NCI-H1436 treated with DMSO at 0.1 percent for 48 hours (cell line): ENCODE data around the gene GHDC.
"Not testable (repeated sequence)": the region's sequence is repeated elsewhere in the genome, so short reads cannot be mapped to it uniquely, and the experiment has no call there.

Experiments used
- DNase-seq: peaks from one replicate; lab custom pipeline; 2025; lab: John Stamatoyannopoulos, UW

Gene GHDC

DNA sequence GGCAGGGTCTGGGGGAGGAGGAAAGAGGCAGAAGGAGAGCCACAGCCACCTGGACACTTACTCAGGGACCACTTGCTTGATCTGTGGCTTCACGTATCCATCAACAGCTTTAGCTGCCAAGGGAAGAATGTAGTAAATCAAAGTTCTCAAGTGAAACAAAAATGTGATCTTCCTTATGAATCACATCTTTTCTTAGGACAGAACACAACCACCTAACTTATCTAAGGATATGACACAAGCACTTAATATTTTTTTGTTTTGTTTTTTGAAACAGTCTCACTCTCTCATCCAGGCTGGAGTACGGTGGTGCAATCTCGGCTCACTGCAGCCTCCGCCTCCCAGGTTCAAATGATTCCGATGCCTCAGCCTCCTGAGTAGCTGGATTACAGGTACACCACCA lies 8.4 kb upstream of the GHDC start:
- no peak for DNase-seq

DNA sequence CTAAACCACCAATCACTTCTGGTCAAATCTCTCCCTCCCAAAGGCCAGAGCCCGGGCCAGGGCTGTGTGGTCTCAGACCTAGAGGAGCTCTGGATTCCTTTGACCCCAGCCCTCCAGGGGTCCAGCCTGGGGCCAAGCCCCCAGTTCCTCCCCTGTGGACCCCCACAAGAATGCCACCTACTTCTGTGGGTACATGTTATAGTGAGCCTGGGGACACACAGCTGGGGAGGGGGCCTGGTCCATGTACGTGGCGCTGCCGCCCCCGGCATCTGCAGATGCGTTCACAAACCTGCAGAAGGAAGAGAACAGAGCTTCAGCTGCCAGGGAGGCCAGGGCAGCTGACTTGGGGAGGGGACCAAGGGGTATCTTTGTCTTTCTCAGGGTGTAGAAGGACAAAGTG lies 7.9 kb upstream of the GHDC start:
- DNase-seq, result no peak

DNA sequence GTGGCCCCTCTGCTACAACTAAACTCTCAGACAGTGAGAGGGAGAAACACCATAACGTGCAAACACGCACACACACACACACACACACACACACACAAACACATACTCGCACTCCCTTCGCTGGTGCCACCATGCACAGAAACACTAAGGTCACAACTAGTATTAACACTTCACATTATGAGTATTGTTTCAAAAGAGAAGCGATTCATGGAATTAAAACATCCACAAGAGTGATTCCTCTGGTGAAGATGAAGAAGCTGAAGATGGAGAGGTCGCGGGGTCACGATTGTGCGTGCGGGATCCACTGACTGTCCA lies 7.1 kb upstream of the GHDC start:
- no peak for DNase-seq

DNA sequence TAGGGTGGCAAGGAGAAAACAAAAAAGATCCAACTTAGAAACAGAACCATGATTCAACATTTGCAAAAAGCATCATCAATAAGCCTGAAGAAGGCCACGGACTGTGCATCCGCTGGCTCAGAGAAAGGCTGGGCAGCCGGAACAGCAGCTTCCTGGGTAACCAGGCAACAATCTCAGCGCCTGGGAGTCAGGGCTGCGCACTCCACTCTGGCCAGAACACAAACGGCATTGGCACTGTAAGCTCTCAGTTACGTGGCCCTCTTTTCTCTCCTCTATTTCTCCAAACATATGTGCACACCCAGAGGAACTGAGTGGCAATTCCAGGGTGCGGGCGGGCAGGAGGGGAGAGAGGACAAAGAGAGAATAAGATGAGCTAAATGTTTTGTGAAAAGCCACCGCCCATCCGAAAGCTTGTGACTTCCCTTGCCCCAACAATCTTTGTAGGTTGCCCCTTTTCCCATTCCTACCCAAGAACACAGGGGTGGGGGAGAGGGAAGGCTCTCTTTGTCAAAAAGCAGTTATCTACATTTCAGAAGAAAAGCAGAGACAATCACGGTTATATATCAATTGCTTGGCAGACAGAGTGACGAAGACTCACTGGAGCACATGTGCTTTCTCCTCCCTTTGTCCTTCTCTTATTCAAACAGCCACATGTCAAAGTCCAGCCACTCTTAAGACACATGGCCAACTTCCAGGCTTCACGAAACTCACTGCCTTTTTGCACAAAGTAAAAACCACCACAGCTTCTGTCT lies 6.6 kb upstream of the GHDC start:
- no peak for DNase-seq

DNA sequence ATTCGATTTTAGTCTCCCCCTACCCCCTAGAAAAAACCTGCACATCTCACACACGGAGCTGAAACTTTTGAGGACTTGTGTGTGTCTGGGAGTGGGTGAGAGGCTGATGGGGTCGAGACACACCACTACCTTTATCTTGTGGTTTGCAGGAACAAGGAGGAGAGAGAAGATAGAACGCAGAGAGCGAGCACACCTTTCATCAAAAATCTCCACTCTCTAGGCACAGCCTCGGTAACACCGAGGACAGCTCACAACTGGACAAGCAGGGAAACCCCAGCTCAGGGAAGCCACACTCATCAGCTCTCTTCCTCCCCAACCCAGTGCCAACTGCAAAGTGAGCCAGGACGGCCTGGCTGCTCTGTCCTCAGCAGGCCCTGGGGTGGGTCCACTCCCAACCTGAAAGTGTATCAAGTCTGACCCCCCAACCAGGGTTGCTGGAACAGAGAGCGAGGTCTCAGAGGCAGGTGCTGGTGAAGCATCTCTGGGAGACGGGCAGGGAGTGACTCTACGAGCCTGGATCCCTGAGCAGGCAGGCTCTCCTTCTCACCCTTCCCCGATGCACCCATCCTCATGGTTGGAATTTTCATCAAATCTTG lies 5.2 kb upstream of the GHDC start:
- DNase-seq, result no peak

DNA sequence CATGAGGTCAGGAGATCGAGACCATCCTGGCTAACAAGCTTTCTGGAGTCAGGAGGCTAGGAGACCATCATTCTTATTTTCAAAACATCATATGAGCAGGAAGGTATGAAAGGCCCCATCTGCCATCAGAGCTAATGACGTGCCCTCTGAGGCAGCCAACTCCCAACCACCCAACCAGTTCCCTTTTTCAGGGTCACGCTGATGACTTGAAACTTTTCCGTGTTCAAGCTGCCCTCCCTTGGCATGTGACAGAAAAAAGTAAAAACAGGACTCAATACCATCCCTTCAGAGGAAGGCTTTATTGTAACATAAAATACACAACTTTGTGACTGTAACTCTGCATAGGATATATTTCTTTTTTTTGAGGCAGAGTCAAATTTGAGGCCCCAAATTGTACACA lies 4.6 kb upstream of the GHDC start:
- no peak for DNase-seq

DNA sequence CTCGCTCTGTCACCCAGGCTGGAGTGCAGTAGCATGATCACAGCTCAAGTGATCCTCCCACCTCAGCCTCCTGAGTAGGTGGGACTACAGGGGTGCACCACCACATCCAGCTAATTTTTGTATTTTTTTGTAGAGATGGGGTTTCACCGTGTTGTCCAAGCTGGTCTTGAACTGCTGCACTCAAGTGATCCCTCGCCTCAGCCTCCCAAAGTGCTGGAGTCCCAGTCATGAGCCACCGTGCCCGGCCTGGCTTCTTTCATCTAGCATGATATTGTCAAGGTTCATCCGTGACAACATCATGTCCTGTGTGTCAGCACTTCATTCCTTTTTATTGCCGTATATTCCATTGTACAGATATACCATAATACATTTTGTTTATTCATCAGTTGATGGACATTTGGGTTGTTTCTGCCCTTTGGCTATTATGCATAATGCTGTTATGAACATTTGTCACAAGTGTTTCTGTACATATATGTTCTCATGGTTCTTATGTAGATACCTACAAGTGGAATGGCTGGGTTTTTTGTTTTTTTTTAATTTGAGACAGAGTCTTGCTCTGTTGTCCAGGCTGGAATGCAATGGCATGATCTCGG lies 3.4 kb upstream of the GHDC start:
- DNase-seq, result no peak

DNA sequence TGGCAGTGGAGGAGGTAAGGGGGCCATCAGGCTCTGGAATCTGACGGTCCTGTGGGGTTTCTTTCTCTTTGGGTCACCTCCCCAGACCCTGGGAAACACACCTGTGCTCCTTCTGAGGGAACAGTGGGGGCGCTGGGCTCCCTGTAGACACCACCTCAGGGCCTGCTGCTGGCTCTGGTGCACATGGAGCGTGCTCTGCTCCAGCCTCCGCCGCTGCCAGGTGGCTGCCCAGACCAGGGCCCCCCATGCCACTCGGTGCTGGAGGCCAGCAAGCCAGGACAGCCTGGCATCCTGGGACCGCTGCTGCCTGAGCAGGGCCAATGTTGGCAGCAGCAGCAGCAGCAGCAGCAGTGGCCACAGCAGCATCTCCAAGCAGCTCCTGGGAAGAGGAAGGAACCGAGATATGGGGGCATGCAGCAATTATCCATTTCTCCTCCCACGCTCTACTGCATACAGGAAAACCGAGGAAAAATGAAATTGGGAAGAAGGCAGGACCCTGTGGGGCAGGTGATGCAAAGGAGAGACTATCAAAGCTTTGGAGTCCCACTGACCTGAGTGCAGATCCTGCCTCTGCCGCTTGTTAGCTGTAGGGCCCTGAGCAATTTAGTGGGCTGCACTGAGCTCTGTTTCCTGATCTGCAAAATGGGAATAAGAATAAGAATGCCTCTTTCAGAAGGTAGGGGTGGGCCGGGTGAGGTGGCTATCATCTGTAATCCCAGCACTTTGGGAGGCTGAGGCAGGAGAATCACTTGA lies 902 bp downstream of the GHDC start:
- no peak for DNase-seq

DNA sequence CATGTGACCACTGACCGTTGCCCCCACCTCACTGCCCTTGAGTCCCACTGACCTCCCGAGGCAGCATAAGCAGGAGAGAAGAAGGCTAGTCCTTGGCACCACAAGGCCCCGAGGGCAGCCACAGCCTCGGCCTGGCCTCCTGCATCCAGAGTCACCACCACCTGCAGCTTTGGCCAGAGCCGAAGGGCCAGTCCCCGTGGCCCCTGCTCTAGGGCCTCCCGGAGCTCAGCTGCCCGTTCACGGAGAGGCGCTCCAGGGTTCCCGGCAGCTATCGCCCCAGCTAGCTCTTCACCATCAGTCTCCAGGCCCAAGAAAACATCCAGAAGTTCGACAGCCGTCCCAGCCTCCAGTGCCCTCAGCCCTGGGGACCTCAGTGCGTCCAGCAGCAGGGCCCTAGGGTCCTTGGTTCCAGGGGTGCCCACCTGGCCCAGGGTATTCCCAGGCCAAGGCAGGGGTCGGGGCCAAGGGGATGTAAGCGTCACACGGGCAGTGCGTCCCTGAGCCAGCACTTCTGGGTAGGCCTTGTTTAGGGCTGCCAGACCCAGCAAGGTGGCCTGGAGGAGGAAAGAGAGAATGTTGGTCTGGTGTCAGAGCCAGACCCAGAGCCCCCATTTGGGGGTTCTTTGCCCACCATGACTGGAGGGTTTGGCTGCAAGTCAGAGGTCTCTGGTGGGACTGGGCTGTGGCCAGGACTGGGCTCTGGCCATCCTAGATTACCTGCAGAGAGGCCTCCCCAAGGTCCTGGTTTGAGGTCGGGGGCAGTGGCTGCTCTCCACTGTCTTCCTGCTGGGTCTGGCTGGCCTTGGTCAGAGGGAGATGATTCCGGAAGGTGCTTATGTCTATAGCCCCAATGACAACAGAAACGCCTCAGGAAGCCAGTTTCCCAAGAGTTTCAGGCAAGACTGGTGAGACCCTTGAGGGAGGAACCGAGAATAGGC lies 1.8 kb downstream of the GHDC start:
- DNase-seq, result no peak

DNA sequence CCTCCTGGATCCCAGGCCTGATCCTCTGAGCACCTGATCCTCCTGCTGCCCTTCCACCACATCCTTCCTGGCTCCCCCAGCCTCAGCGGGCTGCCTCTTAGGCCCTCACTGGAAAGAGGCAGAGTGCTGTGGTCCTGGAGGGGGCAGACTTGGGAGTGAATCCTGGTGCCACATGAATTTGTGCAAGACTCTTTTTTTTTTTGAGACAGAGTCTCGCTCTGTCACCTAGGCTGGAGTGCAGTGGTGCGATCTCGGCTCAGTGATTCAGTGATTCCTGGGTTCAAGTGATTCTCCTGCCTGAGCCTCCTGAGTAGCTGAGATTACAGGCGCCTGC lies 3.1 kb downstream of the GHDC start:
- no peak for DNase-seq

DNA sequence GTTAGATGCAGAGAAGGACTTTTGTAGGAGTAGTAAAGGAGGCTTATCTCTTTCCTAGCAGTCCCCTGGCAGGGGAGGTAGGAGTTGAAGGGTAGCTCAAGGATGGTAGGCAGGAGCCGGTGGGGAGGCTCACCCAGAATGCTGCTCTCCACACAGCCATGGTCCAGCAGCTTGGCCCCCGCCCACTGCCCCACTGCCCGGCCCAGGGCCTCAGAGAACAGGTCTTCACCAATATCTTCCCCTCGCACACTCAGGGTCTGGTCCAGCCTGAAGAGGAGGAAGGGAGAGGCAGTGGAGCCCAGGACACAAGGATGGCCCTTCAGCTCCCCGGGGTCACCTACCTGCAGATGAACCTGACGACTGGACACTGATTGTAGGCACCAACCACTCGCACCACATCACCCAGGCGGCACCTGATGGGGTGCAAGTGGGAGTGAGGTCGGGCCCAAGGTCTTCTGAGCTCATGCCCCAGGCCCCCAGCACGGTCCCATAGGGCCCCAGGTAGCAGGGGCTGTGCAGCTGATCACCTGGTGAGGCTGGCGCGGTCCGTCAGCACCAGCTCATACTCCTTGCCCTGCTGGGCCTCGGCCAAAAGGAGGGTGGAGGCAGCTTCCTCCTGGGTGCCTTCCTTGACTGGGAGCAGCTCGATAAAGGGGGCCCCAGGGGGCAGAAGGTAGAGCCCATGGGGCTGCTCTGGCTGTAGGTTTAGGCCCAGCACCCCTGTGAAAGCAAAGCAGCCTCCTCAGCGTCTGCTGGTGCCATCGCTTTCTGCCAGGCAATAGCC lies 3.6 kb downstream of the GHDC start:
- no peak for DNase-seq

DNA sequence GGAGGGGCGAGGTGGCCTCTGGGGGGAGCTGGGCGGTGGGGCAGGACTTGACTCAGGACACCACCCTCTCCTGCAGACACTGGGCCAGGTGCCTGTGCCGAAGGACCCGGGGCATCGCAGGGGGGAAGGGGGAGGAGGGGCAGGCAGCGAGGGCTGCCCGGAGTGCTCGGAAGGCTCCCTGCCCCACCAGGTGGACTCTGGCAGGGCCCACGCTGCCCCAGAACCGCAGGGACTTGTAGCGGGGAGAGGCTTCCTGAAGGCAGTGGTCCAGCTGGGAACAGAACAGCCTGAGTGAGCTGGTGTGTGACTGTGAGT lies 4.7 kb downstream of the GHDC start:
- no peak for DNase-seq

DNA sequence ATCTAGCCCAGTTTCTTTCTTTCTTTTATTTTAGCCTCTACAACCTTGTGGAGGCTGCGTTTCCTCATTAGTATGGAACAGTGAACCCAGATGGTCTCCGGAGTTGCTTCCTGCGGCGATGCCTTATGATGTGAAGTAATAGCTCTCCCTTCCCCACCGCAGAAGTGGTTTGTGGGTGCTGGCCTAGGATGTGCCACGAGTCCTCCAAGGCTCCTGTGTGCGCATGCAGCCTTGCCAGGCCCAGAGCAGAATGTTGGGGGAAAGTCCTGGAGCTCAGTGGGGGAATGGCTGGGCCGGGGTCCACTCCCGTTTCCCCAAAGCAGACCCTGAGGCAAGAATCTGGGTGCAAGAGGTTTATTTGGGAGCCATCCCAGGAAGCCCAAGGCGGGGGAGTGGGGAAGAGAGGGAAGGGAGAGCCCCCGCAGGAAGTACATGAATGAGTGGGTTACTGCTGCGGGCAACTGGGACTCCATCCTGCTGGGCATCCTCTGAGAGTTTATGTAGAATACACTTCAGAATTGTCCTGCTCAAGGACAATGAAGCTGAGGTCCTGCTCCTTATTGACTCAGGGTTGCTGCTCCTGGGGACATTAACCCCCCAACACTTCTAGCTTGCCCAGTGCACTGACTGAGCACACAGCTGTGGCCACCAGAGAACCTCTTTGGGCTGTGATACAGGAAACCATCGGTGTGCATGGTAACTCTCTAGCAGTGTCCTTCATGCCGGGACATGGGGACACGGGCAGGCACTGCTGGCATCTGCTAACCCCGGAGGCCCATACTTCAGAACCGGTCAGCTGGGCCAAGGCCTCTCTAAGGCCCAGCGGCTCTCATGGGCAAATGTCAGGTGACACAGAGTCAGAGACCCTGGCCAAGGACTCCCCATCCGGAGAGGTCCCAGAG lies 5.3 kb downstream of the GHDC start:
- DNase-seq, result no peak

DNA sequence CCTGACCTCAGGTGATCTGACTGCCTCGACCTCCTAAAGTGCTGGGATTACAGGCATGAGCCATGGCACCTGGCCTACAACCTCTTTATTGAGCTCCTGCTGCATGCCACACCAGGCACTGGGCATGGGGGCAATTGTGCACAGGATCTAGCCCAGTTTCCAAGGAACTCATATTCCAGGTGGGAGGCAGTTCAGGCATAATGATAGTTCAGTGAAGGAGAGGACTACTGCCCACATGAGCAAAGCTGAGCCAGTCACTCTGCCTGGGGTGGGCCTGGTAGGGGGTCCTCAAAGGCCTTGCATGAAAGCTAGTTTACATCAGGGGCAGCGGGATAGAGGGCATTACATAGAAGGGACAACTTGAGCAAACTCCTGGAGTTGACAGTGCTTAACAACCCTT lies 6.5 kb downstream of the GHDC start:
- DNase-seq, result no peak

DNA sequence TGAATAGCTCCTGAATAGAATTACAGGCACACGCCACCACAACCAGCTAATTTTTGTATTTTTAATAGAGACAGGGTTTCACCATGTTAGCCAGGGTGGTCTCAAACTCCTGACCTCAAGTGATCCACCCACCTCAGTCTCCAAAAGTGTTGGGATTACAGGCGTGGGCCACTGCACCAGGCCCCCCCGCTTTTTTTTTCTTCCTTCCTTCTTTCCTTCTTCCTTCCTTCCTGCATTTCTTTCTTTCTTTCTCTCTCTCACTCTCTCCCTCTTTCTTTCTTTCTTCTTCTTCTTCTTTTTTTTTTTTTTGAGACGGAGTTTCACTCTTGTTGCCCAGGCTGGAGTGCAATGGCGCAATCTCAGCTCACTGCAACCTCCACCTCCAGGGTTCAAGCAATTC lies 8.1 kb downstream of the GHDC start:
- not testable (repeated sequence) for DNase-seq

DNA sequence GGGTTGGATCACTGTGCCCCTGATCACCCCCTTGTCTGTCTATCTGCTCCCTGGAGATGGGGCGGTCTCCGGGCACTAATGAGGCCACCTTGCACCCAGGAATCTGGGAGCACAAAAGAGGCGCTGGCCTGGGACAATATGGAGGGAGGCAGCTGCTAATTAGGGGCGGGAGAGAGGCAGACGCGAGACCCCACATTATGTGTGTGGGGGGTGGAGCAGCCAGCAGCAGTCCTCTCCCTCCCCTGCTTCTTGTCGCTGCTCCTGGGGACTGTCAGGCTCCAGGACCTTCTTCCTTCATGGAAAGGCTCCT lies 8.7 kb downstream of the GHDC start:
- DNase-seq, result no peak

DNA sequence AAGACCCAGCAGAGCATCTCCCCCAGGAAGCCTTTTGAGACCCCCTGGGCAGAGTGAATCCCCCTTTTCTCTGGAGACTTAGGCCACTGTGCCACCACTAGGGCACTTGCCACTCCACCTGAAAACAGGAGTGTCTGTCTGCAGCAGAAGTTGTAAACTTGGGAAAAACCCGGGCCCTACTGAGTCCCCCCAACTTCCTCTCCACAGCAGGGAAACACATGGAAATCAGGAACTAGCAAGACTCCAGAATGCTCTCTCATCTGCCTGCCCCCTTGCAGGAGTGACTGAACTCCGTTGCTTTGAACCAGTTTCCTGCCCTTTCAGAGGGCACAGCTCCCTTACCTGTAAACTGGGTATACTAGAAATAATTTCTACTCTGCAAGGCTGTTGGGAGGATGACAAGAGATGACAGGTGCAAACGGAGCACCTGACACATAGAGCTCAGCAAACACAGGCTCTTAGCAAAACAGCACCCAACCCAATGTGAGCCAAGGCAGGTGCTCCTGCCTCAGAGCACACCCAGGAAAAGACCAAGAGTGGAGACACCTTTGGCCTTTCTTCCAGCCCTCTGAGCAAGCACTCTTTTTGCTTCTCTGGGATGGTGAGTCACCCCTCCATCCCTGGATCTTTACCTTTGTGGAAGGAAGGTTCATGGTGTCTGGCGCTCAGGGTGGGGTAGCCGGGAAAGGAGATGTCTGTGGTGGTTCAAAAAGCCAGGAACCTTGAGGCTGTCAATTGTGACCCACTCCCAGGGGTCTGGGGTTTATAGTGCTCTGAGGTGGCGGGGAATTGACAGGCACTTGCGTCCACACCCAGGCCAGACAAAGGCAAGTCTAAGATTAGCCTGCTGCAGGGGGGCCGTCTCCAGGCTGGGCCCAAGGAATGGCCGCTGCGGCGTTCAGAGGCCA lies 9.3 kb downstream of the GHDC start, which contains the start of gene HCRT:
Gene HCRT (minus strand): TSS at position 740 of the 908 bp plus-strand sequence. CDS start 87 bp downstream, at position 653.
- DNase-seq, result peak; percentile 9

DNA sequence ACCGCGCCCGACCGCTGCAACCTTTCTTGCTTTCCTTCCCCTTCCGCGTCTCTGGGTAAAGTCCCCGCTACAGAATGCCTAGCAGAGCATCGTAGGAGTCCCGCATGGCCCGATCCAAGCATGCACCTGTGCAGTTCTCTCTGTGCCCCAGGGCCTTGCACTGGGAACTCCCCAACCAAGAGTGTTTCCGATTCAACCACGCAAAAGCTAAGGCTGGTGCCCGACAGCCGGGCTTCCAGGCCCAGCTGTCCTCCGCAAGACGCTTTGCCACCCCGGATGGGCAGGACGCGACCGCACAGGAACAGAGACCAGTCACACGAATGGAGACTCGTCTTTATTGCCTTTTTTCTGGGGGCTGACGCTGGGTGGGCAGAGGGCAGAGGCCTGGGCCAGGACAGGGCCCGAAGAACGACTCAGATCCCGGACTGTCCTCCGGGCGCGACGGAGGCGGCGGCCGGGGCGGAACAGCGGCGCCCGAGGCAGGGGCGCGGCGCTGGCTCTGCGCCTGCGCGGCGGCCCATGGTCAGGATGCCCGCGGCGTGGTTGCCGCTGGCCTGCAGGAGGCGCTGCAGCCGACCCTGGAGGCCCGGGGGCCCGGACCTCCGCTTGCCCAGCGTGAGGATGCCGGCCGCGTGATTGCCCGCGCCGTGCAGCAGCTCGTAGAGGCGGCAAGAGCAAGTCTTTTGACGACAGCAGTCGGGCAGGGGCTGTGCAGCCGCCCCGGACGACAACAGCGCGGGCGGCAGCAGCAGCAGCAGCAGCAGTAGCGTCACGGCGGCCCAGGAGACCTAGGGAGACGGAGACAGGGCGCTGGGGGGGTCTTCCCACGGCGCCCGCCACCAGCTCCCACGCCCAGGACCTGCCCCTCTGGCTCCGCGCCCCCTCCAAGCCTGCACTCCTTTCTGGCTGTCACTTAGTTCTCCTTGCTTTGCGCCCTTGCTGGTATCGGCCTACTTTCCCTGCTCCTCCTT lies 10.3 kb downstream of the GHDC start:
- peak; percentile 3 for DNase-seq
